CD14-positive monocyte (primary cell): ENCODE data around the gene DCLK1. TPM values are rescaled to one million over a fixed set of nuclear protein-coding genes. Genes with fewer than 3 reads are reported as not detected.

ENCODE experiments used
- DNase-seq, 3 donors: peaks; one replicate each; pipeline ENCODE4 v3.0.0-alpha.2; 2011 to 2022
- H2AFZ ChIP-seq: 2 replicates; pipeline ENCODE4 v1.6.0; 2012; ENCODE audit warnings: mild to moderate bottlenecking, low read depth, low read length, inconsistent platforms; ENCODE audit not compliant: insufficient read depth, poor library complexity, severe bottlenecking
- H3K27ac ChIP-seq, 2 donors: 1 replicate in 1 of 2; 2 replicates in 1 of 2; pipeline ENCODE4 v1.5.1; 2012 to 2013; ENCODE audit warnings: low read length in 2 of 2, control low read depth in 1 of 2, inconsistent platforms in 1 of 2, low read depth in 1 of 2, mild to moderate bottlenecking in 1 of 2
- H3K27me3 ChIP-seq, 2 donors: one replicate each; pipeline versions ENCODE4 v1.6.0 to v1.6.1; 2011 to 2013; ENCODE audit warnings: low read length in 2 of 2; ENCODE audit not compliant: control insufficient read depth in 2 of 2, insufficient read depth in 2 of 2
- H3K36me3 ChIP-seq, 2 donors: replicated peaks in 1 of 2; 1 replicate in 1 of 2; 2 replicates in 1 of 2; pipeline versions ENCODE4 v1.5.1 to v1.6.1; 2012 to 2013; ENCODE audit warnings: low read length in 2 of 2, control low read depth in 1 of 2, inconsistent platforms in 1 of 2, mild to moderate bottlenecking in 1 of 2; ENCODE audit not compliant: insufficient read depth in 2 of 2, control insufficient read depth in 1 of 2
- H3K4me1 ChIP-seq, 2 donors: 1 replicate in 1 of 2; 2 replicates in 1 of 2; pipeline versions ENCODE4 v1.5.1 to v1.6.1; 2012 to 2013; ENCODE audit warnings: low read length in 2 of 2, control low read depth in 1 of 2, inconsistent platforms in 1 of 2, mild to moderate bottlenecking in 1 of 2, moderate library complexity in 1 of 2; ENCODE audit not compliant: insufficient read depth in 2 of 2, control insufficient read depth in 1 of 2
- H3K4me2 ChIP-seq: replicated peaks from 2 replicates; pipeline ENCODE3; 2012; ENCODE audit warnings: low read length, moderate library complexity, mild to moderate bottlenecking; ENCODE audit not compliant: poor library complexity, severe bottlenecking; ENCODE audit errors: extremely low read depth
- H3K4me3 ChIP-seq, 3 experiments: fragments of 200-600 bp in 1 of 3; sonication (generic) in 1 of 3; replicated peaks in 1 of 3; 1 replicate in 2 of 3; 2 replicates in 1 of 3; pipeline ENCODE4 v1.5.1; 2011 to 2013; ENCODE audit warnings: low read length in 3 of 3, mild to moderate bottlenecking in 3 of 3, control low read depth in 2 of 3, low read depth in 2 of 3, inconsistent platforms in 1 of 3, moderate library complexity in 1 of 3
- H3K79me2 ChIP-seq: 2 replicates; pipeline ENCODE4 v1.6.0; 2012; ENCODE audit warnings: mild to moderate bottlenecking, control low read depth, inconsistent platforms, low read length, moderate library complexity; ENCODE audit not compliant: insufficient read depth
- H3K9ac ChIP-seq: 2 replicates; pipeline ENCODE4 v1.6.0; 2017; ENCODE audit warnings: low read length, mild to moderate bottlenecking; ENCODE audit not compliant: insufficient read depth, poor library complexity, severe bottlenecking
- H3K9me3 ChIP-seq, 2 donors: replicated peaks in 1 of 2; 1 replicate in 1 of 2; 2 replicates in 1 of 2; pipeline versions ENCODE4 v1.5.1 to v1.6.1; 2012 to 2013; ENCODE audit warnings: low read length in 2 of 2, control low read depth in 1 of 2; ENCODE audit not compliant: control insufficient read depth in 1 of 2, insufficient read depth in 1 of 2
- H4K20me1 ChIP-seq: 2 replicates; pipeline ENCODE4 v1.6.0; 2012; ENCODE audit warnings: mild to moderate bottlenecking, low read length, control low read depth, moderate library complexity; ENCODE audit not compliant: insufficient read depth
- H3K27ac Mint-ChIP-seq, 7 donors: one replicate each; pipeline ENCODE4 v1.8.0; 2020; ENCODE audit warnings: mild to moderate bottlenecking in 7 of 7, mixed read lengths in 7 of 7, moderate library complexity in 6 of 7, inconsistent platforms in 2 of 7
- H3K27me3 Mint-ChIP-seq, 3 donors: one replicate each; pipeline ENCODE4 v1.8.0; 2021 to 2022; ENCODE audit warnings: low read depth in 3 of 3, mild to moderate bottlenecking in 3 of 3, mixed read lengths in 3 of 3, moderate library complexity in 3 of 3, inconsistent platforms in 1 of 3
- H3K36me3 Mint-ChIP-seq, 2 donors: one replicate each; pipeline ENCODE4 v1.8.0; 2020; ENCODE audit warnings: mixed read lengths in 2 of 2, inconsistent platforms in 1 of 2, mild to moderate bottlenecking in 1 of 2
- H3K4me1 Mint-ChIP-seq: one replicate; pipeline ENCODE4 v1.8.0; 2020; ENCODE audit warnings: mild to moderate bottlenecking, mixed read lengths
- H3K4me3 Mint-ChIP-seq, 2 donors: one replicate each; pipeline ENCODE4 v1.8.0; 2020; ENCODE audit warnings: mild to moderate bottlenecking in 2 of 2, mixed read lengths in 2 of 2, moderate library complexity in 1 of 2
- H3K9me3 Mint-ChIP-seq, 7 donors: one replicate each; pipeline ENCODE4 v1.8.0; 2020 to 2022; ENCODE audit warnings: mixed read lengths in 7 of 7, mild to moderate bottlenecking in 6 of 7, moderate library complexity in 6 of 7, inconsistent platforms in 2 of 7
- CTCF ChIP-seq: fragments of 200-600 bp; IDR thresholded peaks from one replicate; pipeline ENCODE4 v1.8.0; 2022; ENCODE audit warnings: antibody characterized with exemption, mild to moderate bottlenecking
- WGBS: methylation state at CpG from one replicate; pipeline ENCODE4 v1.1.5; 2013; ENCODE audit warnings: missing lambda C conversion rate; ENCODE audit not compliant: insufficient coverage; 5-methylcytosine and 5-hydroxymethylcytosine counted together
- intact Hi-C, 2 donors: fragments of 100-400 bp; cut with micrococcal nuclease; formaldehyde crosslinking; loops; one replicate each; pipeline versions ENCODE4 v1.15.0 to v1.15.1; 2023
- polyA plus RNA-seq, 3 donors: library from polyadenylated mRNA; depleted of rRNA in 1 of 3; unstranded in 2 of 3; stranded (reverse) in 1 of 3; fragments of 300-500 nt in 2 of 3; fragments of >200 nt in 1 of 3; fragmentation: Illumina TruSeq in 2 of 3; gene quantifications; 1 replicate in 2 of 3; 2 replicates in 1 of 3; pipeline ENCODE4 v1.2.3, GENCODE V29; 2012 to 2021

The DCLK1 gene
- polyA plus RNA-seq, 3 donors: not detected

- Histone ChIP-seq H3K36me3 (no peaks in the 10 kb centered on the region), H3K4me3 (no peak overlapping the region), H3K4me1 (no peaks in the 10 kb centered on the region), H3K4me2 (no peak overlapping the region), H3K27me3 (no peaks in the 10 kb centered on the region), H3K79me2 (no peaks in the 10 kb centered on the region), H3K9ac (no peak overlapping the region), H3K27ac (no peak overlapping the region), H3K9me3 (no peaks in the 10 kb centered on the region), H2AFZ (no peak overlapping the region), H4K20me1 (no peaks in the 10 kb centered on the region)
- H3K4me3 Mint-ChIP-seq: no peak overlapping the region
- H3K27ac Mint-ChIP-seq: no peak overlapping the region
- no peak for DNase-seq
- H3K27me3 Mint-ChIP-seq: peaks cover 0 to 2% (median 0%) of the 10 kb centered on the region in 3 donors
- no peaks in the 10 kb centered on the region for H3K36me3 Mint-ChIP-seq
- intact Hi-C loops: no loop called here
- no peaks in the 10 kb centered on the region for H3K4me1 Mint-ChIP-seq
- peak; percentile 76 for TF ChIP-seq CTCF
- 90% methylated on average over 2 of the region's 3 CpGs for WGBS
- H3K9me3 Mint-ChIP-seq: no peaks in the 10 kb centered on the region
Observed at GRCh38 chr13:35818633-35819067, 312.5 kb downstream of the DCLK1 start.

GRCh38 chr13:35817642-35818607 is 313.3 kb downstream of the DCLK1 start:
- H4K20me1 ChIP-seq: no peaks in the 10 kb centered on the region
- H3K36me3 ChIP-seq: no peaks in the 10 kb centered on the region
- H3K9ac ChIP-seq: no peak overlapping the region
- H3K4me1 ChIP-seq: no peaks in the 10 kb centered on the region
- no peaks in the 10 kb centered on the region for H3K27me3 ChIP-seq
- H3K4me3 ChIP-seq: no peak overlapping the region
- Mint-ChIP-seq H3K27ac (no peak overlapping the region), H3K4me1 (no peaks in the 10 kb centered on the region), H3K9me3 (no peaks in the 10 kb centered on the region), H3K36me3 (no peaks in the 10 kb centered on the region), H3K27me3 (peaks cover 0 to 2% (median 0%) of the 10 kb centered on the region in 3 donors), H3K4me3 (no peak overlapping the region)
- 82% methylated on average over 4 of the region's 5 CpGs for WGBS
- H2AFZ ChIP-seq: no peak overlapping the region
- no peak overlapping the region for H3K27ac ChIP-seq
- no peaks in the 10 kb centered on the region for H3K79me2 ChIP-seq
- no peak overlapping the region for H3K4me2 ChIP-seq
- H3K9me3 ChIP-seq: no peaks in the 10 kb centered on the region
- intact Hi-C loops: no loop called here
- TF ChIP-seq CTCF: no peak
- DNase-seq: no peak
